K562 (cell line): ENCODE results near the gene MINK1. TPM values are rescaled to one million over a fixed set of nuclear protein-coding genes. Genes with fewer than 3 reads are reported as not detected.

ENCODE experiments used
- BDP1 ChIP-seq: IDR thresholded peaks from 3 replicates; pipeline ENCODE4 v1.6.1; 2011; ENCODE audit not compliant: insufficient read length, insufficient read depth
- CBFA2T2 ChIP-seq: fragments of 450-650 bp; conservative IDR thresholded peaks from 2 replicates; pipeline ENCODE4 v1.6.1; 2017; ENCODE audit warnings: mild to moderate bottlenecking
- CBX5 ChIP-seq: IDR thresholded peaks from 2 replicates; pipeline ENCODE4 v1.6.1; 2014; ENCODE audit warnings: low read depth, borderline replicate concordance
- CCNT2 ChIP-seq: IDR thresholded peaks from 2 replicates; pipeline ENCODE4 v1.6.1; 2011; ENCODE audit warnings: borderline replicate concordance, low read depth, mild to moderate bottlenecking, moderate library complexity, mixed read lengths, low read length; ENCODE audit not compliant: insufficient read length; ENCODE audit errors: extremely low read depth
- GTF2F1 ChIP-seq: IDR thresholded peaks from 2 replicates; pipeline ENCODE4 v1.6.1; 2011; ENCODE audit warnings: low read depth, low read length, improper control_type of control experiment
- HDAC6 ChIP-seq: IDR thresholded peaks from 2 replicates; pipeline ENCODE4 v1.6.1; 2012; ENCODE audit warnings: low read depth, mild to moderate bottlenecking, control low read depth, inconsistent platforms, low read length, moderate library complexity
- JUND ChIP-seq, 2 experiments: IDR thresholded peaks; 2 replicates in 1 of 2; 3 replicates in 1 of 2; pipeline ENCODE4 v1.6.1; 2011; ENCODE audit warnings: borderline replicate concordance in 2 of 2, low read depth in 2 of 2, low read length in 2 of 2, improper control_type of control experiment in 1 of 2, missing biosample characterization in 1 of 2, missing genetic modification characterization in 1 of 2, missing genetic modification reagents in 1 of 2
- L3MBTL2 ChIP-seq: fragments of 450-650 bp; IDR thresholded peaks from 2 replicates; pipeline ENCODE4 v1.6.1; 2016; ENCODE audit warnings: mild to moderate bottlenecking, moderate library complexity
- MEIS2 ChIP-seq: fragments of 450-650 bp; IDR thresholded peaks from 2 replicates; pipeline ENCODE4 v1.6.1; 2014; ENCODE audit warnings: mild to moderate bottlenecking; ENCODE audit not compliant: partially characterized antibody
- MYC ChIP-seq, 2 experiments: fragments of 250-450 bp in 1 of 2; sonication (Bioruptor Pico) in 1 of 2; IDR thresholded peaks; 2 replicates each; pipeline versions ENCODE4 v1.5.1 to v1.6.1; 2012 to 2021; ENCODE audit warnings: low read depth in 2 of 2, borderline replicate concordance in 1 of 2, improper control_type of control experiment in 1 of 2, low read length in 1 of 2, mild to moderate bottlenecking in 1 of 2, moderate library complexity in 1 of 2
- MYNN ChIP-seq, 2 experiments: sonication (generic); formaldehyde crosslinking in 1 of 2; IDR thresholded peaks; 2 replicates each; pipeline versions ENCODE4 v1.5.0 to v1.6.1; 2016 to 2020; ENCODE audit warnings: antibody characterized with exemption in 1 of 2, missing genetic modification reagents in 1 of 2
- RBM39 ChIP-seq: fragments of 200-400 bp; formaldehyde crosslinking; optimal IDR thresholded peaks from 2 replicates; pipeline ENCODE3; 2018; ENCODE audit warnings: low read depth, low read length
- ZBTB7A ChIP-seq: IDR thresholded peaks from 2 replicates; pipeline ENCODE4 v1.6.1; 2011; ENCODE audit warnings: low read depth, mild to moderate bottlenecking, low read length, moderate library complexity, borderline replicate concordance; ENCODE audit not compliant: control insufficient read depth
- ZNF184 ChIP-seq: sonication (generic); formaldehyde crosslinking; IDR thresholded peaks from 2 replicates; pipeline ENCODE4 v1.5.0; 2020; ENCODE audit warnings: missing genetic modification reagents
- ZNF232 ChIP-seq: sonication (generic); formaldehyde crosslinking; IDR thresholded peaks from 2 replicates; pipeline ENCODE4 v1.8.0; 2022; ENCODE audit warnings: mild to moderate bottlenecking, missing genetic modification reagents
- ZNF311 ChIP-seq: fragments of 250-450 bp; sonication (Bioruptor Pico); IDR thresholded peaks from 2 replicates; pipeline ENCODE4 v1.4.0; 2020; ENCODE audit warnings: mild to moderate bottlenecking, moderate library complexity
- ZNF707 ChIP-seq: fragments of 250-450 bp; sonication (Bioruptor Pico); conservative IDR thresholded peaks from 2 replicates; pipeline ENCODE4 v1.8.0; 2022; ENCODE audit warnings: inconsistent platforms, mild to moderate bottlenecking, moderate library complexity
- ZZZ3 ChIP-seq: fragments of 450-650 bp; IDR thresholded peaks from 2 replicates; pipeline ENCODE4 v1.6.1; 2016; ENCODE audit warnings: antibody characterized with exemption, mild to moderate bottlenecking, moderate library complexity
- polyA plus RNA-seq, 8 experiments: library from polyadenylated mRNA; depleted of rRNA in 4 of 8; stranded (reverse) in 5 of 8; unstranded in 3 of 8; fragments of >200 nt; fragmentation: Nextera tagmentation in 2 of 8; fragmentation: Illumina TruSeq in 1 of 8; extraction: Ambion mirVana in 2 of 8; extraction: Trizol in 1 of 8; gene quantifications; 2 replicates each; pipeline versions ENCODE4 v1.2.1 to v1.2.3, GENCODE V29; 2011 to 2014; ENCODE audit warnings: inconsistent platforms in 1 of 8, missing spikeins in 1 of 8
- total RNA-seq, 7 experiments: library from RNA; depleted of rRNA in 6 of 7; stranded (reverse); fragments of >200 nt in 6 of 7; fragmentation: Illumina TruSeq in 2 of 7; extraction: Trizol in 2 of 7; gene quantifications; 2 replicates each; pipeline versions ENCODE4 v1.2.1 to v1.2.3, GENCODE V29; 2011 to 2021; ENCODE audit warnings: low replicate concordance in 1 of 7
- TF ChIP-seq, protein P1 (sequence below): fragments of 250-450 bp; sonication (Bioruptor Pico); IDR thresholded peaks from 2 replicates; pipeline ENCODE4 v1.8.0; 2022; ENCODE audit warnings: moderate library complexity, mild to moderate bottlenecking, inconsistent platforms

The MINK1 gene
- total and polyA plus RNA-seq, 9 of the 15 experiments (the other 6 are each of a cell fraction or from before 2014, with no cell fraction given) = 0.11 to 54.2 (median 14.9) TPM

DNA sequence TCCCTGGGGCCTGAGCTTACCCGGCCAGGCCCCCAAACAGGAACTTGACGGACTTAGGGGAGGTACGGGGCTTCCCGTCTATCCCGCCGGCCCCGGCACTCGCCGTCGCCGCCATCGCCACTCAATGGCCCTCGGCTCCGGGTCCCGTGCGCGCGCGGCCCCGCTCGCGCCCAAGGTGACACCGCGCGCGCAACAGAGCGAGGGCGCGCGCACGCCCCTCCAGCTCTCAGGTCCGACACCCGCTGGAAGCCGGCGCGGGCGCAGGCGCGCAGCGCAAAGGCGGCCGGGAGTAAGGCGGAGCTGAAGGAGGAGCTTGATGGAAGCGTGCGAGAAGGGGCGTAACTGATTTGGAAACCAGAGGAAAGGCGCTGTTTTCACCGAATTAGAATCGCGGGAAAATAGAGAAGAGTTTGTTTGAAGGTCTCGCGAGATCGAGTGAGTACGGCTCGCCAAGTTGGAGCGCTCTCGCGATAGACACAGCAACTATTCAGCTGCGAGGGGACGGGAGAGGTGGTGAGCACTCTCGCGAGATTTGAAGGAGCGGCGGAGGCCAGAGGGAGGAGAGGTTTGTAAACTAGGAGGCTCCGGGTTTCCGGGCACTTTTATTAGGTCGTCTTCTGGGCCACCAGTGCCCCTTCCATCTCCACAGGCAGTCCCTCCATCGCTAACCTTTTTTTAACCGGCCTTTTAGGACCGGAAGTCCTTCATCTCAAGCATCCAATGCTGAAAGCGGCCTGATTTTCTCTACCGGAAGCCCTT lies 106.8 kb downstream of the MINK1 start, which contains the start of the genes RNF167 and SLC25A11 (continued):
- TF ChIP-seq ZNF707 (CRISPR knock-in tag) (no peak), GTF2F1 (peak; percentile 54; the same call in 1 of the 2 replicates), ZNF311 (CRISPR knock-in tag) (no peak), CCNT2 (peak; percentile 71), MEIS2 (peak; percentile 85), JUND (IDR thresholded peaks at IDR 0.05; ENCODE audit: borderline replicate concordance, low read depth, low read length) (peak; percentile 34; the same call in 1 of the 2 replicates), JUND (tag; IDR thresholded peaks at IDR 0.05; ENCODE audit: borderline replicate concordance, low read depth, low read length) (no peak), RBM39 (no peak), MYNN (IDR thresholded peaks at IDR 0.05) (no peak), MYNN (CRISPR knock-in tag; IDR thresholded peaks at IDR 0.05) (no peak), L3MBTL2 (peak; percentile 51; the same call in 1 of the 2 replicates), ZZZ3 (no peak), ZBTB7A (peak; percentile 48; the same call in 1 of the 2 replicates), MYC (IDR thresholded peaks at IDR 0.05; ENCODE audit: low read depth, low read length) (peak; percentile 75), MYC (CRISPR knock-in tag; IDR thresholded peaks at IDR 0.05; ENCODE audit: borderline replicate concordance, low read depth) (no peak), HDAC6 (no peak), ZNF232 (CRISPR knock-in tag) (no peak), ZNF184 (CRISPR knock-in tag) (no peak), BDP1 (no peak), CBFA2T2 (no peak), CBX5 (no peak)
- TF ChIP-seq, protein P1, sequence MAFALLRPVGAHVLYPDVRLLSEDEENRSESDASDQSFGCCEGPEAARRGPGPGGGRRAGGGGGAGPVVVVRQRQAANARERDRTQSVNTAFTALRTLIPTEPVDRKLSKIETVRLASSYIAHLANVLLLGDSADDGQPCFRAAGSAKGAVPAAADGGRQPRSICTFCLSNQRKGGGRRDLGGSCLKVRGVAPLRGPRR (CRISPR knock-in tag) = no peak
